GM12873 (cell line): ENCODE measurements around the gene LRRN2.

Source experiments
- CTCF ChIP-seq: IDR thresholded peaks from 2 replicates; pipeline ENCODE4 v1.5.1; 2012; ENCODE audit warnings: low read depth, mild to moderate bottlenecking, moderate library complexity, low read length, control low read depth; ENCODE audit not compliant: insufficient read depth; ENCODE audit errors: missing control alignments

The LRRN2 gene

GRCh38 chr1:204579681-204580080, 105.9 kb downstream of the LRRN2 start:
- no peak for TF ChIP-seq CTCF

GRCh38 chr1:204578867-204579664, 106.5 kb downstream of the LRRN2 start:
- no peak for TF ChIP-seq CTCF

- no peak for TF ChIP-seq CTCF
Observed at GRCh38 chr1:204577794-204578478, 107.6 kb downstream of the LRRN2 start.

GRCh38 chr1:204576422-204576821, 109.1 kb downstream of the LRRN2 start:
- no peak for TF ChIP-seq CTCF

GRCh38 chr1:204575221-204576190, 110.0 kb downstream of the LRRN2 start:
- no peak for TF ChIP-seq CTCF

GRCh38 chr1:204574865-204575163, 110.7 kb downstream of the LRRN2 start:
- TF ChIP-seq CTCF = no peak
